NCI-H526 treated with DMSO at 0.1 percent for 48 hours (cell line): Measurements from ENCODE around the gene TMUB1.
A peak's percentile ranks its signal among the peaks of the same experiment; 100 is the strongest.

Experiments used
- DNase-seq: peaks from one replicate; lab custom pipeline; 2025; lab: John Stamatoyannopoulos, UW

TMUB1 gene

DNA sequence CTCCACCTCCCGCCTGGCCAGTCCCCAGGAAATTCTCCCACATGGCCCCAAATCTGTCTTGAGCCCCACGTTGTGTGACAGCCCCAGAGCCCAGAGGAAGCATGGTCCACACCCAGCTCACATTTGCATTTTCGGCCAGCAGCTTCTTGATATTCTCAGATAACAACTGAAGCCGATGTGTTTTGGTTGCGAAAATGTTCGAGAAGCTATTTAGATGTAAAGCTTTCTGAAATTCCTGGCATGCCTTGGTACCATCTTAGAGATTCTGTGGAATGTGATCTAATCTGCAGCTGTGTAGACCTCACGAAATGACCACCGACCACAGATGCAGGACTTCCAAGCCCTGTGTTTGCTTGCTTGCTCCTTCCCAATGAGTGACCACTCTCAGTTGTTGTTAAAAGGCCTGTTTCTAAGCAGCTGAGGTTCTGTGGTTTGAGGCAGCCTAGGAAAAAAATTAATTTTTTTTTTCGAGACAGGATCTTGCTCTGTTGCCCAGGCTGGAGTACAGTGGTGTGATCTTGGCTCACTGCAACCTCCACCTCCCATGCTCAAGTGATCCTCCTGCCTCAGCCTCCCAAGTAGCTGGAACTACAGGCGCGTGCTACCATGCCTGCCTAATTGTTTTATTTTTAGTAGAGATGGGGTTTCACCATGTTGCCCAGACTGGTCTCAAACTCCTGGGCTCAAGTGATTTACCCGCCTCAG lies 15.1 kb downstream of the TMUB1 start:
- DNase-seq, result no peak

DNA sequence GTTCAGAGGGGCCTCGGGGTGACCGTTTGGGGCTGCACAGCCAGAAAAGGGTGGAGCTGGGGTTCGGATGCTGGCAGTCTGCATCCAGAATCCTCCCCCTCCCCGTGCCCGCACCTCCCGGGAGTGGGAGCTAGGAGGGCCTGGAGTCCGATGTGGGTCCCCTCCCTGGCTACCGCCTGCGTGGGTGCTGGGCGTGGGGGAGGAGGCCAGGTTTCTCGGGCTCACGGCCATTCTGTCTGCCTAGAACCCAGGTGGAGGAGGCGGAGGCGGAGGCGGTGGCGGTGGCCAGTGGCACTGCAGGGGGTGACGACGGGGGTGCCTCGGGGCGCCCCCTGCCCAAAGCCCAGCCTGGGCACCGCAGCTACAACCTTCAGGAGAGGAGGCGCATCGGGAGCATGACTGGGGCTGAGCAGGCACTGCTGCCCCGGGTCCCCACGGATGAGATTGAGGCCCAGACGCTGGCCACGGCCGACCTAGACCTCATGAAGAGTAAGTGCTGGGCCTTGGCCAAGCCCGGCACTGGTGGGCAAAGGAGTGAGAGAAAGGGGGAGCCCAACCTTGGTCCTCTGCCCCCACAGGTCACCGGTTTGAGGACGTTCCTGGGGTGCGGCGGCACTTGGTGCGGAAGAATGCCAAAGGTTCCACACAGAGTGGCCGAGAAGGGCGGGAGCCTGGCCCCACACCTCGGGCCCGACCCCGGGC lies 16.9 kb downstream of the TMUB1 start:
- no peak for DNase-seq

DNA sequence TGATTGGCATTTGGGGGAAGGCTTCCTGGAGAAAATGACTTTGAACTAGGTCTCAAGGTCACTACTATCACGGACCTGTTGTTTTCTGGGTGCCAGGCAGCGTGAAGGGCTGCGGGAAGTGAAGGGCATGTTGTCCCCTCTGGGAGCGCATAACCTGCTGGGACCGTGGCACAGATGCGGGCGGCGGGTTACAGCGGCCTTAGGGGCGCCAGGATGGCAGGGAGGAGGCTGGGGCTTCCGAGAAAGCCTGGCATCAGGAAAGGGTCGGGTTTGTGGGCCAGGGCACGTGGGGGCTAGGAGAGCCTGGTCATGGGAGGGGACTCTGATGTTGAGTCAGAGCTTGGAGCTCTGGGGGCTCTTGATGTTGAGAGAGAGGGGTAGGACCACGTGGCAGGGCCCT lies 17.8 kb downstream of the TMUB1 start:
- no peak for DNase-seq

DNA sequence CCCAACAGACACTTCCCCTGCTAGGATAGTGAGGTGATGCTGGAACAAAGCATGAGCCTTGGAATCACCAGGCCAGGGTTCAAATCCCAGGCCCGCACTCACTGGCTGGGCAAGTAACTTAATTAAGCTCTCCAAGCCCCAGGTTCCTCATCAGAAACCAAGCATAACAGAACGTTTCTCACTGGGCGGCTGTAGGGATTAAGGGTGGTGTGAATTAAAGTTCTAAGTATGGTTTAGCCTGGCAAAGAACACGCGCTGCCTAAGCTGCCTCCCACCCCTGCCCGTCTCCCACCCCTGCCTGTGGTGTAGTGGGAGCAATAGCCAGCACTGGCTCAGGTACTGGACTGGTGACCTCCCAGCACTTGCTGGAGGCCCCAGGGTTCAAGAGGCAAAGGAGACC lies 18.3 kb downstream of the TMUB1 start:
- no peak for DNase-seq

DNA sequence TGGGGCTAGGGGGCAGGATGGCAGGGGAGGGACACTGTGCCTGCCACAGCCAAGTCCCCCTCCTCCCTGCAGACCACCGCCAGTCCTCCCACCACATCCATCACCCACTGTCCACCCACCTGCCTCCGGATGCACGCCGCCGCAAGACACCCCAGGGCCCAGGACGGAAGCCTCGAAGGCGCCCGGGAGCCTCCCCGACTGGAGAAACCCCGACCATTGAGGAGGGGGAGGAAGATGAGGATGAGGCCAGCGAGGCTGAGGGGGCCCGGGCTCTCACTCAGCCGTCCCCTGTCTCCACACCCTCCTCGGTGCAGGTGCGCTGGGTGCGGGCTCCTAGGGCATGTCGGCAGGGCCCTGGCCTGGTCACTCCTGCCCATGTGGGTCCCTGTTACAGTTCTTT lies 18.8 kb downstream of the TMUB1 start:
- DNase-seq, result no peak

DNA sequence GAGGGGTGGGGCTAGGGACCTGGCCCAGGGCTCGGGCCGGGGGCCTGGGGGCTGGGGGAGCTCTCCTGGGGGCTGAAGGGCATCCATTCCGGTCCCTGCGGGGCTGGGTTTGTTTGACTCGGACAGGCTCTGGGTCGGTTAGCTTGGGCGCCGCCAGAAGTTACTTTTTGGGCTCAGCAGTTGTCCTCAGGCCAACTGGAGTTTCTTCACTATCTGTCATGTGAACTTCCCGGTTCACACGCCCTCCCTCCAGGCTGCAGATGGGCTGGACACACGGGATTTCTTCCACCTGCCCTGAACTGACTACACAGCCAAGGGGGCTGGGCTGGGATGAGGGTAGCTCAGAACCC lies 20.1 kb downstream of the TMUB1 start:
- no peak for DNase-seq

DNA sequence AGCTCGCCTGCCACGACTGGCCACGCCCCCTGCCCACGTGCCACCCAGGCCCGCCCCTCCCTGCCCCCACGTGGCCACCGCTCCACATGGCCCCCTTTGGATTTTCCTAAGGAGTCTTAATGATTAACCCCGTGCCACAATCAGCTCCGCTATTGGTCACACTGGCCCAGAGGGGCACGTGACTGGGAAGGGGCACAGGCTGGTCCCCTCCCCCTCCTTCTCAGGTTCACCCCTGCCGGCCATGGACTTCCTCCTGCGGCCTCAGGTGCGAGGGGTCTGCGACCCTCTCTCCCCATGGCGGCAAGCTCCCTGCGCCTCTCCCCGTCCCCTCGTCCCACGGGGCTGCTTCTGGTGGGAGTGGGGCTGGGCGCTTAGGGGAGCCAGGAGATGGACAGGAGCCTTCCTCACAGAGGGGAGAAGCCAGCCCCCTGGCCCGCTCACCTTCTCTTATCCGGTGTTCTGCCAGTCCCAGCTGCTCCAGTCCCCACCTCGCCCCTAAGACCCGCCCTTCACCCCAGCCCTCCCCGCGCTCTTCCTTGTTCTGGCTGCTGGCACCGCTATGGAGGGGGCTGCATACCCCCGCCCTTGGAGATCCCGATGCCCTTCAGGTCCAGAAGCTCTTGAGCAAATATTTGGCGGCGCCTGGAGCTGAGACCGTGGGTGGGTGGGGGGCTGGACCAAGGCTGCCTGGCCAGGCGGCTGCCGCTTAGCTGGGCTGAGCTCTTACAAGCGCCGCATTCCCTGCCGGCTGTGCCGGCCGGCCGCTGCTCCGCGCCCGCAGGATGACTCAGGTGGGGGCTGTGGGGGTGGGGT lies 20.7 kb downstream of the TMUB1 start:
- peak; percentile 86 for DNase-seq

DNA sequence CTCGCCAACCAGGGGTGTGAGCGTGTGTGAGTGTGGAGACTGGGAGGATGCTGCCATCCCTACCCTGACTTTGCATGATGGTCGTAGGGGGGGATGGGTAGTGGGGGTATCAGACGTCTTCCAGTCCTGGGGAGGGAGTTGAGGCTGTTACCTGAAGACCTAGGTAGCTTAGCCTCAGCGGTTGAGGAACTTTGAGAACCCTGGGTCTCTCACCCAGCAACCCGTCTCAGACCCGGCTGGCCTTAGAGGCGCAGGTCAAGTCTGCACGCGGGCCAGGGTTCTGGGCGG lies 21.2 kb downstream of the TMUB1 start:
- no peak for DNase-seq

DNA sequence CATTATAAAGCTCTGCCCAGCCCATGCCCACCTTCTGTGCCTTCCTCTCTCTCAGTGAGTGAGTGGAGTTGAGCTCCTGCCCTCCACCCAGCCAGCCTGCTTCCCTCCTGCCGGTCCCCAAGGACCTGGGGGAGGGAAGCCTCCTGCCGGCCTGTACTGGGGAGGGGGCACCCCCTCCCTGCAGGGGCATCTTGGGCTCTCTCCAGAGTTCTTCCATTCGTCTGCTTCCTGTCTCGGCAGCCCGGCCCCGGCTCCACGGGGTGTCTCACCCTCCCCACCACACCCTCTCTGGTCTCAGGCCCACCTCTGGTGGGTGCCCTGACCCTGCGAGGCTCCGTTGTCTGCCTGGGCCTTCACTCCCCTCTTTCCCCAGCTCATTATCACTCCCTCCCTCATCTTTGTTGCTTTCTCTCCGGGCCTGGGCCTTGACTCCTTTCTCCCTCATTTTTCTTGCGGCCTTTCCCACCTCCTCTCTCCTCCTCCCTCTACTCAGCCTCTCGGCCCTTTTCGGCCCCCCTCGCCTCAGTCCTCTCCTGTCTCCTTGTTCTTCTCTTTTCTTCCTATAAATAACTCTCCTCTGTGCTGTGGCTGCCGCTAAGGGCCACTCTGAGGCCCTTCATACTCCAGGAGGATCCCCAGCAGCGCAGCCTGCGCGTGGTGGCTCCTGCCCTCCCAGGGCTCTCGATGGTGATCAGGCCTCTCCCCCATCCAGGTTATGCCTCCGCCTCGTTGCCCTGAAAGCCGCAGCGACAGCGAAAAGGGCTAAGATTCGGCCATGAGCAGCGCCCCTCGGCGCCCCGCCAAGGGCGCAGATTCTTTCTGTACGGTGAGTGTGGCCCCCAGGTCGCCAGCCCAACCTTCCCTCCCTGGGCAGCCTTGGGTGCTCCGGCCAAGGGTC lies 21.8 kb downstream of the TMUB1 start:
- DNase-seq, result no peak

DNA sequence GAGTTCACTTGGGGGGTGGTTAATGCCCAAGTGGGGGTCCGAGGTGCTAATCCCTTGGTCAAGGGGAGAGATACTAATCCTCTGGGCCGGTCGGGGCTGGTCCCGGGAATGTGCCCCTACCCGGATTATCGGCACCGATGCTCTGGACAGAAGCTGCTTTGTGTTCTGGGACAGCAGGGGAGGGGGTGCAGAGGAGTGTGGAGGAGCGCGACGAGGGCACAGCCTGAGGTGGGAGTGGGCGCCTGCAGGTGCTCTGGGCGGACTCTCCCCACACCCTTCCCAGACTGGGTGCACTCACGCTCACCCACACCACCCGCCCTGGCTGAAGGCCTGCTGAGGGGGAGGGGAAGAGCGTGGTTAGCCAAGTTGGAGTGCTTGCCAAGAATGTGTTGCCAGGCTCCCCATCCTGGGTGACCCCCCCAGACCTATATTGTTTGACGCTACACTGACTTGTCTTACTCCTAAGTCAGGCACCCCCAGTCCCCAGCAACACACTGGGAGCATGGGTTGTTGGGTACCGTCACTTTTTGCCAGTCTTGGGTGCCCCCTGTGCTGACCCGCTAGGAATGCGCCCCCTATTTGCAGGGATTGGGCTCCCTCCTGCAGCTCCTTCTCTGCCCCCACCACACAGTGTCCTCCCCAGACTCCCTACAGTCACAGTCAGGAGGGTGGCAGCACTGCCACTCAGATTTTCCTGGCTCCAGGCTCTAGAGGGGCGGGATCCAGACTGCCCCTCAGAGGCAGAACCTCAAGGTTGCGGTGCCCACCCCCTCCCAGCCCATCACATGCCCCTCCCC lies 22.7 kb downstream of the TMUB1 start:
- DNase-seq, result peak; percentile 51

DNA sequence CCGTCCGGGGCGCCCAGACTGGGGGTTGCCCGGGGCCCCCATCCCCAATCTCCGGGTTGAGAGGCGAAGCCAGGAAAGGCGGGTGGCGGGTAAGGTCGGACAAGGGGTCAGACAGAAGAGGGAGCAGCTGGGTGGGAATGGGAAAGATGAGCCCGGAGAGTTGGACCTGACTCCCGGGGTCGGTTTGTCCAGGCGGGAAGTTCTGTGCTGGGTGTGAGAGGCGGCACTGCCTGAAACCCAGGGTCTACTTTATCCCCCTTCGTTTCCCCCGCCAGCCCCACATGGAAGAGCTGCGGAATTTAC lies 23.2 kb downstream of the TMUB1 start:
- peak; percentile 53 for DNase-seq

DNA sequence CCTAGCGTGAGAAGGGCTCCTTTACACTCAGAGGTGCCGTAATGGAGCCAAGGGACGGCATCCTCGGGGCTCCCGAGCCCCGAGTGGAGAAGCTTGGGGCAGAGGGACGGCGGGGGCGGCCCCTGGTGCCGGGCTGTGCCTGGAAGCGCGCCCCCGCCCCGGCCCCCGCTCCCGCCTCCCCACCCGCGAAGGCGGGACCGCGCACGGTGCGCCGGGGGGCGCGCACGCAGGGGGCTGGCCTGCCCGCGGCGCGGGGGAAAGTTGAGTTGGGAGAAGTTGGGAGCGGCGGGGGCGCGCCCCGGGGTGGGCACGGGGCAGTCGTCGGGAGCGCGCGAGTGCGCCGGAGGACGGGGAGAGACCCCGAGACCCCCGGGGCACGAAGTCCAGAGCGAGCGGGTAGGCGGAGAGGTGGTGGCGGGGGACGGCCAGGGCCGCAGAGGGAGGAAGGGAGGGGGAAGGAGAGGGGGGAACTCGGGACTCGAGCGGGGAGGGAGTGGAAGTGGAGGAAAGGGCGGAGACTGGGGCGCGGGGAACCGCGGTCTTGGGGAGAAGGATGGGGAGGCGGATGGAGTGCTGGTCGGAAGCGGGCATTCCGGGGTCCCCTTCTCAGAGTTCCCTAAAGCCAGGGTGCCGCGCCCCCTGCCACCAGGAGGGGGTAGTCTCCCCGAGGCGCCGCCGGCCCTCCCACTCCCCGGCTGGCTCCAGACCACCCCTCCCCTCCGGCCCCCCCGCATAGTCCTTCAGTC lies 23.8 kb downstream of the TMUB1 start, which contains the start of gene SLC4A2:
TSS of gene SLC4A2 (plus strand) at position 223 of the 746 bp plus-strand sequence. CDS start 2,399 bp downstream, outside the sequence.
- peak; percentile 53 for DNase-seq

DNA sequence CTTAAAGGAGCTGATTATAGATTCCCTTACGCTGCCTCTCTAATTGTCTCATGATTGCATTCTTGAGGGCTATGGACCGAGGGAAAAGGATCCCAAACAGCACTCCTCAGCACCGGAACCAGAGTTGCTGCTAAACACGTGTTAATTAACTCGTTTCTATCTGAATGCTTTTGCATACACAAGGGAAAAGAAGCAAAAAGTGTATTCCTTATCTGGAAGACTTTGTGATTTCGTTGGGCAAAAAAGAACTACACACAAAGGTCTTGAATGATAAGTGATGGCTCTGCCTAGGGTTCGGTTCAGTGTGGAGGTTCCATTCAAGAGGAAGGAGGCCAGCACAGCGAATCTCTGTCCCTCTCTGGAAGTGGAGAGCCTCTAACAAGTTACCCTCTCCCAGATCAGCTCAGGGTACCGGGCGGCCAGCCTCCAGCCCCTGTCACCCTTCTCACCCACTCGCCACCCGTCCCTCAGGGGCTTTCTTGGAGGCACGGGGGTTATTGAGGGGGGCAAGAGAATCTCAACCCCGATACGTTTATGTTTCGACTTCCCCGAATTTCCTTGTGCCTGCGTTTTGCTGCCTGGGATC lies 24.4 kb downstream of the TMUB1 start:
- peak; percentile 25 for DNase-seq

DNA sequence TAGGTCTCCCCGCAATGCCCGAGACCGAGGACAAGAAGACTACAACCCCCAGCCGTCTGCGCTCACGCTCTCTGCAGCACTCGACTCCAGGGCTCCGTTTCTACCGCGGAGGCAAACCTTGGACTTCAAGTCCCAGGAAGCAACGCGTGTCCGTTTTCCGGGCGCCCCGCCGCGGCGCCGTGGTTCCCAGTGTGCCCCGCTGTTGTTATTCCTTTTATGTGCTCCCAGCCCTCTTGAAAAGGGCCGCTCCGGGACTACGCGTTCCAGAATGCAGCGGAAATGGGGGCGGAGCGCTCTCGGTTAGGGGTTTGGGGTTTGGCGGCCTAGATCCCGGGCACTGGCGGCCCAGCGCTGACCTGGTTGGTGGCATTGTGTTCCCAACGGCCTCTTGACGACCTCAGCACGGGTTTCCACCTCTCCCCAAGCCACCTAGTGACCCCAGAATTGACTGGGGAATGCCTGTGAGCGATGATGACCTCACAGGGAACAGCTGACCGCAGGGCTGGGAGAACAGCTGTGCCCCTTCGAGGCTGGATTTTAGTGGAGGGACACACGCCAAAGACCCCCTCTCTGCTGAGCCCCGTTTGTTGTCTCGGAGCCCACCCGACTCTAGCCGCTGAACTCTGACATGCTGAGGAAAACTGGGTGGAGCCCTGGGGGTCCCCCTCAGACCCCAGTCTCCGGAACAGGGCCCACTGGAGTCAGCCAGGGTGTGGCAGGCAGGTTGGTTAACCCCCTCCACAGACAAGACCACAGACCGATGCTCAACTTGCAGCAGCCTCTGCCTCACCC lies 25.1 kb downstream of the TMUB1 start:
- peak; percentile 99 for DNase-seq

DNA sequence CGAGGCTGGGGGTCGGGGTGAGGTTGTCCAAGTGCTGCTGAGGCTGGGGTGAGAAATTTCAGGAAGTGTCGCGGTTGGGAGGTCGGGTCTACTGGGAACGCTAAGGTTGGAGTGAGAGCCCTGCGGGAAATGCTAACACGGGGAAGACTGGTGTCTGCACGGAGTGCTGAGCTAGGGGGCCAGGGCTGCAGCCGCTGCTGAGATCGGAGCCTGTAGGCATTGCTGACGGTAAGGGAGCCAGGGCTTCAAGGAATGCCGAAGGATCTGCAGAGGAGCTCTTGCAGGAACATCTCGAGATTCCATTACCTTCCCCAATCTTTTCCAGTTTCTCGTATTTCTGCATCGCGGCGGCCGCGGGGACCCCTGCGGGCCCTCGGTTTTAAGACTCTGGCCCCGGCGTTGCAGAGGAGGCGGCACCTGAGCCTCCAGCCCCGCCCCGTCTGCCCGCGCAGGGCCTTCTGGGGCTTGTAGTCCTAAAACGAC lies 25.7 kb downstream of the TMUB1 start, which contains the start of gene CDK5:
TSS of gene CDK5 (minus strand) at position 392 of the 483 bp plus-strand sequence. CDS start at position 343, 49 bp downstream.
- DNase-seq, result no peak

DNA sequence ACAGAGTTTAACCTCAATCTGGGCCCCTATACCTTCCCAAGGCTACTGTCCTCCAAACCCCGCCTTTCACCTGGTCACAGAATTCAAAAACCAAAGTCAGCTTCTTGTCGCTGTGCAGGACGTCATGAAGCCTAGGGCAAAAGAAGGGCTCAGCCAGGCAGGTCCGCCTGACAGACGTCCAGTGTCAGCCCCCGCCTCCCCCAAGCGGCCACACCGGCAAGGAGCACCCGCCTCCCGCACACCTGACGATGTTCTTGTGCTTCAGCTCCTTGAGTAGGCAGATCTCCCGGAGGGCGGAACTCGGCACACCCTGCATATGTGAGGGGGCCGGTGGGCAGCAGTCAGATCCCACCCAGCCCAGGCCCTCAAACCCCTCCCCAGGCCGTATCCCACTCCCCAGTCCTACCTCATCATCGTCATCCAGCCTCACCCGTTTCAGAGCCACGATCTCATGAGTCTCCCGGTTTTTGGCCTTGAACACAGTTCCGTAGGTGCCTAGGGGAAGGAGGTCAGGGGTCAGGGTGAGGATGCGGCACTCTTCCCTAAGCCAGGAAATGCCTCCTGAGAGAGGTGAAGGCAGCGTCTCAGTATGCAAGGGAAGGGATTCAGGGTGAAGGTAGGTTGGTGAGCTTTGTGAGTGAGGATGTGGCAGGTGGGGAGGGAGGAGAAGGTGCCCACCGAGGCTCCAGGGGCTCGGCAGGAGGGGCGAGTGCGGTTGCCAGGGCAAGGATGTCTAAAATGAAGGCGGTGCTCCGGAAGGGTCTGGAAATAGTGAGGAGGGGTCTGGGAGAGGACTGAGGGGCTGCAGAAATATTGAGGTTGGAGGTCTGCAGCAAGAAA lies 26.4 kb downstream of the TMUB1 start:
- DNase-seq, result no peak

DNA sequence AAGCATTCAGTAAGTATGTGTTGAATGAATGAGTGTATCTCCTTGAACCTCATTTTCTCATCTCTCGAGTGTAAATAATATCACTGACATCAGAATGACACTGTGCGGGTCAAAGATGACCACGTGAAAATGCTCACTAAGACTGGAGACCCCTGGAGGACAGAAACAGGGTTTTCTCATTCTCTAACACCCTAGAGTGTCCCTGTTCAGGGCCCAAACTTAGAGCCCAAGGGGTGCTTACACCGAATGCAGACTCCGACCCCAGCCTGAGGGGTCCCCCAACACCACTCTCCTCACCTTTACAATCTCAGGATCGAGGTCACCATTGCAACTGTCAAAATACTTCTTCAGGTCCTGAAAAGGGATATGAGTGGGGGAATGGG lies 27.0 kb downstream of the TMUB1 start:
- no peak for DNase-seq

DNA sequence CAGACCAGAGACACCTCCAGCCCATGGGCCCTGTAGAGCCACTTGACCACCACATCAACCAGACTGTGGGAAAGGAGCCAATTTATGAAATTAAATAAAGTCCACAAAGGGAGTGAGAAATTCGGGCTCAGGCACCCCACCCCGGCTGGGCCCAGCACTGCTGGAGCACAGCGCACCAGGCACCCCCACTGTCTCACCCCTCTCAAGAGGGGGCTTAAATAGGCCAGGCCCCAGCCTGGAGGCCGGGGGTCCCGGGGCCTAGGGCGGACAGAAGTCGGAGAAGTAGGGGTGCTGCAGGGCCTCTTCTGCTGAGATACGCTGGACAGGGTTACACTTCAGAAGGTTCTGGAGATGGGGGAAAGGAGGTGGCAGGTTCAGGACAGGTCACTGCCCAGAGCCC lies 29.5 kb downstream of the TMUB1 start:
- DNase-seq, result no peak
